ENCODE results near the gene ATXN10.

ATXN10 gene

DNA sequence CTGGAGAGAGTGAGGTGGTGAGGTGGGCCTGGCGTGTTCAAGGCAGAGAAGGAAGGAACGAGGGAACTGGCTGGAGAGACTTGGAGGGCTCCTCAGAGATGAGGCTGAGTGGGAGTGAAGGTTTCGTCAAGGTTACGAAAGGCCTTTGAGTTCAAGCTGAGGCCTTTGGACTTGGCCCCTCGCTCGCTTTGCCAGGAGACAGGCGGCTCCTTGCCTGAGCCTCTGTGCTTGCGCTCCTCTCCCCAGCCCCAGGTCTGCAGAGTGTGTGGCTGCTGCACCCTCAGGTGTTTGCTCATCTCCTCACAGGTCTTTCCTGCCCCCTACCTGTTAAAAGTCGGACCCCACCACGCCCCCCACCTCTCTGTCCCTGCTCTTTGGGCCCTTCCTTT, 91.6 kb downstream of the ATXN10 start:
- Histone ChIP-seq H3K79me2 (ENCODE audit: insufficient read depth, low read length) (0 out of 2 replicates have a peak, but pooled peaks cover 5% of the 10 kb centered on the region), H3K9me2 (ENCODE audit: low read depth, low read length) (no peaks in the 10 kb centered on the region), H3K36me3 (ENCODE audit: insufficient read depth, low read length) (peaks cover 25% of the 10 kb centered on the region; the same call in 1 of the 2 replicates), H3K4me2 (ENCODE audit: low read length) (no peak overlapping the region), H3F3A (ENCODE audit: insufficient read depth, low read length) (0 out of 2 replicates have a peak, but pooled peaks cover 1% of the 10 kb centered on the region), H3K4me1 (ENCODE audit: insufficient read depth, low read length, severe bottlenecking) (peaks cover 99% of the 10 kb centered on the region), H3K27ac (ENCODE audit: low read depth, low read length, poor library complexity, severe bottlenecking) (peak overlapping the region; percentile 100), H4K20me1 (ENCODE audit: insufficient read depth, low read length) (no peaks in the 10 kb centered on the region), H3K4me3 (ENCODE audit: low read depth, low read length, poor library complexity, severe bottlenecking) (no peak overlapping the region), H3K9me3 (ENCODE audit: low read length) (no peaks in the 10 kb centered on the region), H2AFZ (ENCODE audit: low read length) (no peak overlapping the region), H3K27me3 (ENCODE audit: insufficient read depth, low read length) (no peaks in the 10 kb centered on the region), H3K9ac (ENCODE audit: low read length) (peak overlapping the region; percentile 6; the same call in 1 of the 2 replicates)
- TF ChIP-seq, protein P1, sequence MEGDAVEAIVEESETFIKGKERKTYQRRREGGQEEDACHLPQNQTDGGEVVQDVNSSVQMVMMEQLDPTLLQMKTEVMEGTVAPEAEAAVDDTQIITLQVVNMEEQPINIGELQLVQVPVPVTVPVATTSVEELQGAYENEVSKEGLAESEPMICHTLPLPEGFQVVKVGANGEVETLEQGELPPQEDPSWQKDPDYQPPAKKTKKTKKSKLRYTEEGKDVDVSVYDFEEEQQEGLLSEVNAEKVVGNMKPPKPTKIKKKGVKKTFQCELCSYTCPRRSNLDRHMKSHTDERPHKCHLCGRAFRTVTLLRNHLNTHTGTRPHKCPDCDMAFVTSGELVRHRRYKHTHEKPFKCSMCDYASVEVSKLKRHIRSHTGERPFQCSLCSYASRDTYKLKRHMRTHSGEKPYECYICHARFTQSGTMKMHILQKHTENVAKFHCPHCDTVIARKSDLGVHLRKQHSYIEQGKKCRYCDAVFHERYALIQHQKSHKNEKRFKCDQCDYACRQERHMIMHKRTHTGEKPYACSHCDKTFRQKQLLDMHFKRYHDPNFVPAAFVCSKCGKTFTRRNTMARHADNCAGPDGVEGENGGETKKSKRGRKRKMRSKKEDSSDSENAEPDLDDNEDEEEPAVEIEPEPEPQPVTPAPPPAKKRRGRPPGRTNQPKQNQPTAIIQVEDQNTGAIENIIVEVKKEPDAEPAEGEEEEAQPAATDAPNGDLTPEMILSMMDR (IDR thresholded peaks at IDR 0.05; ENCODE audit: low read length): no peak
- no peak for TF ChIP-seq EZH2 (IDR thresholded peaks at IDR 0.05; ENCODE audit: borderline replicate concordance, low read length)

DNA sequence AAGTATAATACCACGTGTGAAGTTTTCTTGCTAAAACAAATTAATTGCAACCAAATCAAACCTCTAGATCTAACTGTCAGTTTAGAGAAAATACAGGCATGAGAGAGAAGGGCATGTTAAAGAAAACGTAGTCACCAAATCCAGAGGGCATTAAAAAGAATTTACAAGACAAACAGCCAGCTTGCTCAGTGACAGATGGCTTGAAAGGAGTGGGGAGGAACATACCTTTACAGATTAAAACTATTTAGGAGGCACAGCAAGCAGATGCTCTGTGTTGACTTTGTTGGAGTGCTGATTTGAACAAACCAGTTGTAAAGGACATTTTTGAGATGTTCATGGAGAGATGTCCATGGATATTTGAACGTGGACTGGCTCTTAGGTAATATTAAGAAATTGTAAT, 96.9 kb downstream of the ATXN10 start:
- Histone ChIP-seq H4K20me1 (ENCODE audit: insufficient read depth, low read length) (no peaks in the 10 kb centered on the region), H3K27ac (ENCODE audit: low read depth, low read length, poor library complexity, severe bottlenecking) (peak overlapping the region; percentile 100), H3K9ac (ENCODE audit: low read length) (peak overlapping the region; percentile 58), H3K9me3 (ENCODE audit: low read length) (no peaks in the 10 kb centered on the region), H3K9me2 (ENCODE audit: low read depth, low read length) (no peaks in the 10 kb centered on the region), H2AFZ (ENCODE audit: low read length) (no peak overlapping the region), H3K4me2 (ENCODE audit: low read length) (peak overlapping the region; percentile 41), H3F3A (ENCODE audit: insufficient read depth, low read length) (peaks cover 10% of the 10 kb centered on the region; the same call in 1 of the 2 replicates), H3K79me2 (ENCODE audit: insufficient read depth, low read length) (peaks cover 10% of the 10 kb centered on the region; the same call in 1 of the 2 replicates), H3K36me3 (ENCODE audit: insufficient read depth, low read length) (peaks cover 28% of the 10 kb centered on the region), H3K4me3 (ENCODE audit: low read depth, low read length, poor library complexity, severe bottlenecking) (peak overlapping the region; percentile 13), H3K4me1 (ENCODE audit: insufficient read depth, low read length, severe bottlenecking) (peaks cover 99% of the 10 kb centered on the region), H3K27me3 (ENCODE audit: insufficient read depth, low read length) (no peaks in the 10 kb centered on the region)
- TF ChIP-seq, protein P1 (IDR thresholded peaks at IDR 0.05; ENCODE audit: low read length): no peak
- no peak for TF ChIP-seq EZH2 (IDR thresholded peaks at IDR 0.05; ENCODE audit: borderline replicate concordance, low read length)

DNA sequence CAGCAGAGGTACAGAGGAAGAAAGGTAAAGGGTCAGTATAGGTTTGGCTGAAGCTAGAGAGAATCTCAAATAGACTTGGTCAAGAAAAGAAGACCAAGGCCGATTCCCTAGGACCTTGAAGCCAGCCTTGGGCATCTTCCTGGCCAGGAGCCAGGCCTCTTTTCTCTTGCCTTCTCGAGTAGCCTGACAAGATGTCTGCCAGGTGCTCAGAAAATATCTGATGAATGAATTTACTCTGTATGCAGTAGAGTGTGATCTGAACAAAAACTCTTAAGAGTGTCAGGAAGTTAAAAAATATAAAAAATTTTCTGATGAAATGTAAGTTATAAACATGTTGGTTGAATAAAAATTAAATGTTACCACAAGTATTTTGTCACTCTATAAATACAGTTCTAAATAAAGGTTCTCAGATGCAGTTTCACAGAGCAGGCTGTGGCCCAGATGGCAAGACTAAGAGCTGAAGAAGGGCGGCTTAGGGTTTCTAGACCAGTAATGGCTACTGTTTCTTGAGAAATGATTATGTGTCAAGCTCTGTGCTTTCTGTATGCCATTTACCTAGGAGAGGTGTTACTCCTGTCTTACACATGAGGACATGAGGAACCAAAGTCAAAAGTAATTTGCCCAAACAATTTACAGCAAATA, 98.1 kb downstream of the ATXN10 start:
- H3K4me3 ChIP-seq (ENCODE audit: low read depth, low read length, poor library complexity, severe bottlenecking): peak overlapping the region; percentile 13

More for the DNA sequence above, 98.1 kb downstream of the ATXN10 start:
- Histone ChIP-seq H4K20me1 (ENCODE audit: insufficient read depth, low read length) (no peaks in the 10 kb centered on the region), H3K9me2 (ENCODE audit: low read depth, low read length) (no peaks in the 10 kb centered on the region), H3K9me3 (ENCODE audit: low read length) (no peaks in the 10 kb centered on the region), H3K4me1 (ENCODE audit: insufficient read depth, low read length, severe bottlenecking) (peaks cover 99% of the 10 kb centered on the region), H3K4me2 (ENCODE audit: low read length) (peak overlapping the region; percentile 41), H3K27me3 (ENCODE audit: insufficient read depth, low read length) (no peaks in the 10 kb centered on the region), H3K79me2 (ENCODE audit: insufficient read depth, low read length) (peaks cover 10% of the 10 kb centered on the region; the same call in 1 of the 2 replicates), H3K27ac (ENCODE audit: low read depth, low read length, poor library complexity, severe bottlenecking) (peak overlapping the region; percentile 100), H3K9ac (ENCODE audit: low read length) (peak overlapping the region; percentile 58), H2AFZ (ENCODE audit: low read length) (no peak overlapping the region), H3K36me3 (ENCODE audit: insufficient read depth, low read length) (peaks cover 32% of the 10 kb centered on the region), H3F3A (ENCODE audit: insufficient read depth, low read length) (peaks cover 21% of the 10 kb centered on the region; the same call in 1 of the 2 replicates)
- TF ChIP-seq EZH2 (IDR thresholded peaks at IDR 0.05; ENCODE audit: borderline replicate concordance, low read length): no peak
- TF ChIP-seq, protein P1 (IDR thresholded peaks at IDR 0.05; ENCODE audit: low read length): no peak

All from OCI-LY1 (cell line).